Stimulated activated CD8-positive, alpha-beta memory T cell treated with anti-CD3 and anti-CD28 coated beads, Interleukin-12 subunit alpha, Interleukin-12 subunit beta, amount 100 ng/mL, for 1 hour (primary cell): Measurements from ENCODE around the gene RAB24.
"Not testable (repeated sequence)": the region's sequence is repeated elsewhere in the genome, so short reads cannot be mapped to it uniquely, and the experiment has no call there.

Experiments
- DNase-seq: peaks from one replicate; pipeline ENCODE4 v3.0.0-alpha.2; 2020; ENCODE audit warnings: low read depth

RAB24 gene

GRCh38 chr5:177310757-177311391 lies 7.4 kb upstream of the RAB24 start:
- no peak for DNase-seq

DNA sequence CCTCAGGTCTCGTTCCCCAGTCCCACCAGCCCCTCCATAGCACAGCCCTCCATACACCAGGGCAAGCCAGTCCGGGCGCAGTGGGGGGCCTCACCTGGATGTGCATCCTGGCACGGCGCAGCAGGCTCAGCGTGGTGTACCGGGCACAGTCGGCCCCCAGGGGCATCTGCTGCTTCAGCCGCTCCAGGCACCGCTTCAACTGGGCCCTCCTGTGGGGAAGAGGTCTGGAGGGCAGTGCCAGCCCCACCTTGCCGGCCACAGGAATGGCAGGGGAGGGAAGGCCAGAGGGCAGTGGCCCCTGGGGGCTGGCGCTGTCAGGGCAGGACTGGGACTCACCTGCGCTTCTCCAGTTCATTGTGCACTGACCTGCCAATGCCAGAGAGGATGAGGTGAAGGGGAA lies 6.8 kb upstream of the RAB24 start:
- no peak for DNase-seq

DNA sequence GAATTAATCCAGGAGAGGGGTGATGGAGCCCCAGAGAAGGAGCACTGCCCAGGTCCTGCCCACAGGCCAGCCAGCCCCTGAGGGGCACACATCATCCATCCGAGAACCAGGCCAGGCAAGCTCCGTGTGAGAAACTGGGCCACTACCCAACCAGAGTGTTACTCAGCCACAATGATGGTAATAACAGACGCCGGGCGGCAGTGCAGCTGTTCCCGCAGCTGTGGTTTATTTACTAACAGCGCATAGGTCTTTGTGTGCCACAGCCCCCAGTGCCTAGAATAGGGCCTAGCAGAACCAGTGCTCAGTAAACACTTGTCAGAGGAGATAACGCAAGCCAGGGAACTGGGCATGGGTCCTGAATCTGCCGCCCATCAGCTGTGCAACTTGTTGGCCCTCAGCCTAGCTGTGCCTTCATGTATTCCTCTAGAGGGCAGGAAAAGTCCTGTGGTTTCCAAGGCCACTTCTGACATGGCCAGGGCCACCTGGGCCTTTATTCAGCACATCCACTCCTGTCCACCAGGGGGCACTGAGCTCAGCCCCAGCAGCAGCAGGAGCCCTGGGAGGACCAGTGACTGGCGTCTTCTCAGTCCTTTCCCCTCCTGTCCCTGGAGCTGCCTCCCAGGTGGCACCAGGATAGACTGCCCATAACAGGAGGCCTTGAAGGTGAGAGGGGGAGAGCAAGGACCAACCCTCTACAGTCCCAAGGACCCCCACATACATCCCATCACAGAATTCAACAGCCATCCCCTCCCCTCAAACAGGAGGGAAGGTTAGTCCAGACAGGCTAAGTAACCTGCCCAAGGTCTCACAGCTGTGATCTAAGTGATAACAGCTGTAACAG lies 6.1 kb upstream of the RAB24 start:
- DNase-seq: peak; percentile 39

DNA sequence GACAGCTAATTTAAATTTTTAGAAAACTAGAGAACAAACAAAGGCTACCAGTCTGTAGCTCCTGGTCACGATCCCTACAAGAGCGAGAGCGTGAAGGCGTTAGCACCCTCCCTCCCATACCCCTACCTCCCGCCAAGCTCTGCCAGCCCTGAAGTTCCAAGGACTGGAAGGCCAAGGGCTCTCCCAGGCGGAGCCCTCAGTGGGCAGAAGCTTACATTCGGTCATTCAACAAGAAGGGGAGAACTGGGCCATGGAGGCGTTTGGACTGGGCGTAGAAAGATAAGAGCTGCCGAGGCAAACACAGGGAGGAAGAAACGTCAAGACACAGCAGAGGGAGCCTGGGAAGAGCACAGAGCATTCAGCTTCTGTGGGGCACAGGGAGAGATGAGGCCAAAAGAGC lies 5.2 kb upstream of the RAB24 start:
- no peak for DNase-seq

- DNase-seq: no peak
Measured at GRCh38 chr5:177307544-177308363, 4.2 kb upstream of the RAB24 start.

DNA sequence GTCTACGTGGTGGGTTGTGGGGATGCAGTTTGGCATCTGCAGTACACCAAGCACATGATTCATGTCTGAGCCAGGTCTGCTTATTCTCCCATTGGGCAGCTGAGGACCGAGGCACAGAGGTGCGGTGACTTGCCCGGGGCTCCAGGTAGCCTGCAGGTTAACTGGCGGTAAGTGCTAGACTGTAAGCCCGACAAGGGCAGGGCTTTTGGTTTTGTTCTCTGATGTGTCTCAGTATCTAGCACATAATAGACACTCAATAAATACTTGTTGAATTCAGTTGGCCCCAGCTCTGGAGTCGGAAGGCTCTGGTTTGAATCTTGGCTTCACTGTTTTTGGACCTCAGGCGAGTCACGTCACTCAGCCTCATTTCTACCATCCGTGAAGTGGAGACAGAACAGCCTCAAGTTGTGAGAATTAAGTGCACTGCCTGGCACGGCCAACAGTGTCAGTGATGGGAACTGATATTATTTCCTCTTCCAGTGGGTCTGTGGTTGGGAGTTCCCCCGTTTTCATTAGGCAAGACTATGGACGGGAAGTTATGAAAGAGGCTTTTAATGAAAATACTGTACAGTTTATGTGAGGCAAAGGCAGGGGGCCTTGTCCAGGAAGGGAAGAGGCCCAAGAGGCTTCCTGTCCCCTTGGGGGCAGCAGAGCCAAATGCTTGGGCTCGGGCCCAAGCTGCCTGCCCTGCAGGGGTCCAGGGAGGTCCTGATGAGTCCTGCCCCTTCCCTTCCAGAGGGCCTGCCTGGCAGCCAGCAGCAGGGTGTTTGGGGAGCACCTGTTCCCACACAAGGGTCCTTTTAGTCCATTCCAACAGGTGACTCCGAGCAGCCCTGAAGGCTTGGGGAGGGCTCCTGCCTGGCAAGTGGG lies 3.4 kb upstream of the RAB24 start:
- no peak for DNase-seq

GRCh38 chr5:177306103-177306640 lies 2.7 kb upstream of the RAB24 start:
- not testable (repeated sequence) for DNase-seq

DNA sequence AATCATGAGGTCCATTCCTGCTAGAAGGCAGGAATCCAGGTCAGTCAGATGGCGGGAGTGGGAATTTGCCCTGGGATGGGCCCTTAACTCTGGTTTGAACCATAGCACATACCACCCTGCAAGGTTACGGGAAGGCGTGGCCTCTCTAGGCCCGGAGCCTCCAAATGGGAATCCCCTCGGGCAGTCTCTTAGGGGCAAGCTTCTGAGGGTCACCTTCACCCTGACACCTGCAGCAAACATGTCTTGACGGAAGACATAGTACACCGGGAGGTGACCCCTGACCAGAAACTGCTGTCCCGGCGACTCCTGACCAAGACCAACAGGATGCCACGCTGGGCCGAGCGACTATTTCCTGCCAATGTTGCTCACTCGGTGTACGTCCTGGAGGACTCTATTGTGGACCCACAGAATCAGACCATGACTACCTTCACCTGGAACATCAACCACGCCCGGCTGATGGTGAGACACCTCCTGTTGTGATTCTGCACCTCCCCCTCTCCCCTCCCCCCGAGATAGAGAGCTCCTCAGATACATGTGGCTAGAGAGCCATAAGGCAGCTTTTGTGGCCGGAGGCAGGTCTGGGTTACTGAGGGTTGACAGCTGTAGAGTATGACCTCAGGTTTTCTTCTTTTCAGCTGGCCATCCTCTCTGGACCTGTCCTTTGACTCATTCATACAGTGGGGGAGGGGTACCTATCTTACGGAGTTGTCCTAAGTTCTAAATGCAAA lies 1.0 kb upstream of the RAB24 start:
- no peak for DNase-seq

- DNase-seq: no peak
Measured at GRCh38 chr5:177303925-177304391, 439 bp upstream of the RAB24 start.

- no peak for DNase-seq
Measured at GRCh38 chr5:177302354-177303110, 987 bp downstream of the RAB24 start.

DNA sequence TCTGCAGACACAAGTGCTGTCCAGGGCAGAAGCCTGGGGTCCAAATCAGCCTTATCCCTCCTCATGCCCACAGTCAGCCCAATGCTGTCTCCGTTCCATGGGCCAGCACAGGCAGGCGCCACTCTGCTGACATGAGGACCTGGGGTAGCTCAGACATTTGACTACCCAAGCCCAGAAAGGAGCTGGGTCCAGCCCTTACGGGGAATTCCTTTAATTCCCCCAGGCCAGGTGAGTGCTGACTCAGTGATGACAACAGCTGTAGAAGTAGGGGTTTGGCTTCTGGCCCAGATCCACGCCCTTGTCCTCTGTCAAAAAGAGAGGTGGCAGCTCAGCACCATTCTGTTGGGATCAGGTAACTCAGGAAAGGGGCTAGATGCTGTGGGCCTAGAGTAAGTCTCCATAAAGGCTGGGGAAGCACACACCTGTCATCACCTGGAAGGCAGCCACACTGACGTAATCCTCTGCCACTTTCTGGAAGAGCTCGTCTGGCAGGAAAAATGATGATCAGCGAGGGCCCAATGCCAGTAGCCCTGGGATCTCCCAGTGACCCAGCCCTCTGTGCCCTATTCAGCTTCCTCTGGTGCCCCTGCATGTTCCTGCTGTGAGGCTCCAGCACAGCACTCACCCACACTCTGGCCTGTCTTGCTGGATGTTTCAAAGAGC lies 1.9 kb downstream of the RAB24 start:
- DNase-seq: no peak

DNA sequence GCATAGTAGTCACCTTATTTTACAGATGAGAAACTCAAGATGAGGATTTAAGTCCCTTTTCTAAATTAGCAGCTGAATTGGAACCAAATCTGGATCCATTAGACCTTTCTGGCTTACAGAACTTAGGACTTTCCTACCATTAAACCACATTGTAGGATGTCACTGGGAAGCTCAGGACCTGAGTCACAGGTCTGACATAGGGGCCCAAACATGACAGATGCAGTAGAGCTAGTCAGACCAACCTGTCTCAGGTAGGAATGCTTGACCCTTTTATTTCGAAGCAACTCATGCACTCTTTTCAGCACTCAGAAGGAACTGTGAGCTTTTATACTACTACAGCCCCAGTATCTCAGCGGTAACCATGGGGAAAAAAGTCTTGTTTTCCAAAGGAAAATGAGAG lies 2.6 kb downstream of the RAB24 start:
- DNase-seq: no peak

DNA sequence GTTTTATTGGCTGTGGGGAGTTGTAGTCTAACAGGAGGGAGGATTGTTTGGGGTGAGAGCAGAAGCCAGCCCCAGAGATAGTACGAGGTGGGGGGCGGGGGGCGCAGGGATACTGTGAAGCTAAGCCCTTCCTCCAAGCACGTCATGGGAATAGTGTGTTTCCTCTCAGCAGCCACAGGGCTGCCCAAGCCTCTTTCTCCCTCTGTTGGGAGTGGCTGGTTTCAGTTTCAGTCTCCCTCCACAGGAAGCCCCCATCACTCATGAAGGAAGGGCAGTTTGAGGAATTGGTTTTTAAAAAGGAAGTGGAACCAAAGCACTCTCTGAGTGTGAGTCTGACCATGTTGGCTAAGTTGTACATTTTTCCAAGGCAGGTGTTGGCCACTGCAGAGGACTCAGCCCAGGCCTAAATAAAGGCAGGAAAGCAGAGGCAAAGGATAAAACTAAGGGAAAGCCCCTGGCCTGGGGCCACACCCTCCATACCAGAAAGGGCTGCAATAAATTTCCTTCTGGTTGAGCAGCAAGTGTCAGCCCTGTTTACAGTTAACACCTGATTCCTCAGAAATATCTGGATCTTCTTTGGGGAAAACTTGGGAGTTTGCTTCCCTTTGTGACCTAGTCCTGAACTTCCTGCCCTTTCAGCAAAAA lies 3.2 kb downstream of the RAB24 start:
- DNase-seq: peak; percentile 61

GRCh38 chr5:177299697-177300096 lies 3.8 kb downstream of the RAB24 start:
- DNase-seq: no peak

GRCh38 chr5:177297922-177298321 lies 5.6 kb downstream of the RAB24 start:
- no peak for DNase-seq

DNA sequence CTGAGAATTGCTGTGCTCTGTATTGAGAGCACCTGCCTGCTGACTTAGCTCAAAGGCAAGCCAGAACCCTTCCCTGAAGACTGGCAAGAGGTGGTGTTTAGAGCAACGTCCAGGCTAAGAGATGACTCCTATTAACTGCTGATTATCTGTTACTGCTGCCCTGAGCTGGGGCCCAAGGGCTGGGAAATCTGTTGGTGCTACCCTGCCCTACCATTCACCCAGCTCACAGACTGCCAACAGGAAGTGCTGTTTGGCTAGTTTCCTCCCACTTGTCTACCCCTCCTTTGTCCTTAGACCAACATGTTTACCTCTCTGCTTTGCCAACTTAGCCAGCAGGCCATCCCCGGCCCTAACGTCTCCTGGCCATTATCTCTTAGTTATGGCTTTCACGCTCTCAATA lies 6.9 kb downstream of the RAB24 start:
- no peak for DNase-seq

DNA sequence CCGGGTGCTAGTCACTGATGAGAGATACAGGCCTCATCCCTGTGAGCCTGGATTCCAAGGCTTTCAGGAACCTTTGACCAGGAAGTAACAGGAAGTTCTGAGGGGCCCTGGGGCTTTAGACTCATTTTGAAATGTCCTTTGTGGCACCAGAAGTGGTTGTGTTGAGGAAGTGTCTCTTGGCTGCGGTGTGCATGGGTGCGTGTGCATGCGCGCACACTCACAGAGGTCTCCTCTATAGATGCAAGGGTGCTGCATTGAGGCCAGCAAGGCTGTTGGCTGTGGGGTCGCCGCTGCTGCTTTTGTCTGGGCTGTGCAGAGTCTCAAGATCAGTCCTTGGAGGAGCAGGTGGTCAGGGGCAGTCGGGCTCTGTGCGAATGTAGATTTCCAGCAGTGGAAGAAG lies 7.6 kb downstream of the RAB24 start:
- no peak for DNase-seq

- no peak for DNase-seq
Measured at GRCh38 chr5:177294632-177295031, 8.9 kb downstream of the RAB24 start.
